Activated CD8-positive, alpha-beta memory T cell treated with anti-CD3 and anti-CD28 coated beads, Interleukin-2, amount 50 U/mL, for 1 hour (primary cell): ENCODE data around the gene PPIE.

ENCODE experiments used
- DNase-seq: peaks from one replicate; pipeline ENCODE4 v3.0.0-alpha.2; 2020; ENCODE audit errors: extremely low read depth

PPIE gene

GRCh38 chr1:39738622-39739366 is at the start of gene PPIE:
Gene PPIE (plus strand): TSS chr1:39738882. CDS start chr1:39738901, 19 bp downstream.
- DNase-seq: peak; percentile 90

GRCh38 chr1:39689214-39689613 is 49.5 kb upstream of the PPIE start:
- DNase-seq: no peak

- DNase-seq: no peak
Measured at GRCh38 chr1:39689635-39690034, 49.0 kb upstream of the PPIE start.

GRCh38 chr1:39690225-39690624 is 48.5 kb upstream of the PPIE start:
- DNase-seq: no peak

- DNase-seq: no peak
Measured at GRCh38 chr1:39690794-39691382, 47.8 kb upstream of the PPIE start.

- DNase-seq: peak; percentile 81
Measured at GRCh38 chr1:39691383-39692151, 47.1 kb upstream of the PPIE start, which contains the start of gene HPCAL4. Gene HPCAL4 (minus strand): TSS chr1:39691433. CDS start chr1:39684603, 6,830 bp downstream.

GRCh38 chr1:39692152-39693074 is 46.3 kb upstream of the PPIE start:
- no peak for DNase-seq

GRCh38 chr1:39694026-39694425 is 44.7 kb upstream of the PPIE start:
- no peak for DNase-seq

GRCh38 chr1:39695016-39695415 is 43.7 kb upstream of the PPIE start:
- DNase-seq: no peak

GRCh38 chr1:39696448-39696847 is 42.2 kb upstream of the PPIE start:
- DNase-seq: no peak

- DNase-seq: no peak
Measured at GRCh38 chr1:39698568-39698967, 40.1 kb upstream of the PPIE start.

GRCh38 chr1:39699419-39699818 is 39.3 kb upstream of the PPIE start:
- DNase-seq: no peak

- no peak for DNase-seq
Measured at GRCh38 chr1:39700348-39700747, 38.3 kb upstream of the PPIE start.

GRCh38 chr1:39701049-39701439 is 37.6 kb upstream of the PPIE start:
- no peak for DNase-seq

GRCh38 chr1:39704757-39705156 is 33.9 kb upstream of the PPIE start:
- DNase-seq: no peak

GRCh38 chr1:39707506-39707905 is 31.2 kb upstream of the PPIE start:
- DNase-seq: no peak

- no peak for DNase-seq
Measured at GRCh38 chr1:39711104-39711965, 27.3 kb upstream of the PPIE start.

GRCh38 chr1:39711966-39712340 is 26.7 kb upstream of the PPIE start:
- no peak for DNase-seq

- no peak for DNase-seq
Measured at GRCh38 chr1:39713557-39713956, 25.1 kb upstream of the PPIE start.

GRCh38 chr1:39717809-39718208 is 20.9 kb upstream of the PPIE start:
- DNase-seq: no peak
